ENCODE data around the gene CXCL1.

DNA sequence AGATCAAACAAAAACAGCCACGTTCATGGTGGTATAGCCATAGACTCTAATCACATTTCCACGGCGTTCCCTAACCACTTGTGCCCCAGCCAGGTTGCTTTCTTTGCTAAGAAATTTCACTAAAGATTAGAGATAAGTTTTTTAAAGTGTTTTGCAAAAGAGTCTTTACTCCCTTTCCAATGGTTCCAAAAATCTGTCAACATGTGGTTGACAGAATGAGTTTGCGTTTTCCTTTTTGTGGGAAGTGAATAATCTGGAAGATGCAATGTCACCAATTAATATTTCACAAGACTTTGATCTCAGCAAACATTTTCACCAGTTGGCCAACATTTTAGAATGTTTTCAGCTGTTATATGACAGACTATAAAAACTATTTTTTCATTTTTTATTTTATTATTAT lies 35.3 kb downstream of the CXCL1 start:
- TF ChIP-seq EZH2 (IDR thresholded peaks at IDR 0.05; ENCODE audit: low read length, missing control alignments) (no peak), CTCF (conservative IDR thresholded peaks at IDR 0.05 in 1 of 2, IDR thresholded peaks at IDR 0.05 in 1 of 2; ENCODE audit: low read depth in 1 of 2, low read length in 2 of 2) (no peak)
